LoVo (cell line): Measurements from ENCODE around the gene USB1.

Source experiments
- DNase-seq: peaks from one replicate; pipeline ENCODE4 v3.0.0-alpha.2; 2016; ENCODE audit warnings: low spot score

USB1 gene

GRCh38 chr16:58000706-58001676, at the start of gene USB1:
Gene USB1, plus strand, starts transcription at chr16:58001407. Its CDS starts 77 bp downstream, at chr16:58001484.
- DNase-seq = peak; percentile 89

GRCh38 chr16:57952909-57953308, 48.3 kb upstream of the USB1 start:
- DNase-seq = no peak

GRCh38 chr16:57953857-57954256, 47.4 kb upstream of the USB1 start:
- no peak for DNase-seq

- DNase-seq = peak; percentile 10
These were observed 45.5 kb upstream of the USB1 start for GRCh38 chr16:57955572-57956188.

GRCh38 chr16:57956270-57956808, 44.9 kb upstream of the USB1 start:
- DNase-seq = no peak

- DNase-seq = no peak
These were observed 44.1 kb upstream of the USB1 start for GRCh38 chr16:57956924-57957672.

GRCh38 chr16:57957673-57958392, 43.4 kb upstream of the USB1 start:
- no peak for DNase-seq

- DNase-seq = no peak
These were observed 42.7 kb upstream of the USB1 start for GRCh38 chr16:57958544-57958943.

- no peak for DNase-seq
These were observed 42.1 kb upstream of the USB1 start for GRCh38 chr16:57959121-57959520.

GRCh38 chr16:57959804-57960203, 41.4 kb upstream of the USB1 start:
- no peak for DNase-seq

- no peak for DNase-seq
These were observed 40.9 kb upstream of the USB1 start for GRCh38 chr16:57960310-57960709.

GRCh38 chr16:57960826-57961472, 40.3 kb upstream of the USB1 start:
- no peak for DNase-seq

GRCh38 chr16:57961538-57961937, 39.7 kb upstream of the USB1 start:
- DNase-seq = no peak

- no peak for DNase-seq
These were observed 39.2 kb upstream of the USB1 start for GRCh38 chr16:57962046-57962445.

GRCh38 chr16:57962756-57963155, 38.5 kb upstream of the USB1 start:
- DNase-seq = no peak

- no peak for DNase-seq
These were observed 37.0 kb upstream of the USB1 start for GRCh38 chr16:57964157-57964700.

GRCh38 chr16:57966204-57966771, 34.9 kb upstream of the USB1 start:
- no peak for DNase-seq

GRCh38 chr16:57966986-57967385, 34.2 kb upstream of the USB1 start:
- no peak for DNase-seq

- no peak for DNase-seq
These were observed 33.3 kb upstream of the USB1 start for GRCh38 chr16:57967916-57968315.

GRCh38 chr16:57969451-57970123, 31.6 kb upstream of the USB1 start:
- DNase-seq = no peak
